LNCAP (cell line): ENCODE results near the gene F10.

Source experiments
- CTCF ChIP-seq: fragments of 450-650 bp; IDR thresholded peaks from 2 replicates; pipeline ENCODE4 v1.5.1; 2017; ENCODE audit warnings: mild to moderate bottlenecking

Gene F10

GRCh38 chr13:113077953-113078901, 44.4 kb upstream of the F10 start:
- TF ChIP-seq CTCF = no peak

- no peak for TF ChIP-seq CTCF
Measured at GRCh38 chr13:113078902-113079780, 43.5 kb upstream of the F10 start.

- TF ChIP-seq CTCF = no peak
Measured at GRCh38 chr13:113080361-113080831, 42.2 kb upstream of the F10 start.

- no peak for TF ChIP-seq CTCF
Measured at GRCh38 chr13:113080901-113081521, 41.6 kb upstream of the F10 start.

- no peak for TF ChIP-seq CTCF
Measured at GRCh38 chr13:113082198-113083021, 40.2 kb upstream of the F10 start.

GRCh38 chr13:113083022-113083373, 39.6 kb upstream of the F10 start:
- TF ChIP-seq CTCF = no peak
